Effector CD8-positive, alpha-beta T cell (primary cell): ENCODE measurements around the gene ZDHHC24.

ENCODE experiments used
- DNase-seq: peaks from one replicate; lab custom pipeline; 2025; lab: John Stamatoyannopoulos, UW

The ZDHHC24 gene

GRCh38 chr11:66494935-66495334 is 50.9 kb downstream of the ZDHHC24 start:
- DNase-seq, result no peak

DNA sequence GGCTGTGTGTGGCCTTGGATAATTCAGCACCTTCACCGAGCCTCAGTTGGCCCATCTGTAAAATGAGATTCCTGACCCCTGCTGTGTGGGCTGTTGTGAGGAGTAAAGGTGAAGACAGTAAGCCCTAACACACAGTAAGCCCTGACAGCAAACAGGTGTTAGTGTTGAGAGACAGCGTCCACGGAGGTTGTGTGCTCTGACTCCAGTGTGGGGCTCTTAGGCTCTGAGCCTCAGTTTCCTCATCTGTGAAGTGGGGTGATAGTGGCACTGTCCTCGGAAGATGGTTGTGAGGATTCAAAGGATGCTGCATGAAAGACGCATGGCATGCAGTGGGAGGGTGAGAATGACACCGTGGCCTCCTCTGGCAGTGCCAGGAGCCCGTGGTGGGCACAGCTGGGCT is 51.4 kb downstream of the ZDHHC24 start:
- DNase-seq, result no peak

GRCh38 chr11:66493130-66493529 is 52.7 kb downstream of the ZDHHC24 start:
- DNase-seq, result no peak

- no peak for DNase-seq
Observed at GRCh38 chr11:66492161-66492865, 53.5 kb downstream of the ZDHHC24 start.

- DNase-seq, result no peak
Observed at GRCh38 chr11:66491315-66491935, 54.4 kb downstream of the ZDHHC24 start.

DNA sequence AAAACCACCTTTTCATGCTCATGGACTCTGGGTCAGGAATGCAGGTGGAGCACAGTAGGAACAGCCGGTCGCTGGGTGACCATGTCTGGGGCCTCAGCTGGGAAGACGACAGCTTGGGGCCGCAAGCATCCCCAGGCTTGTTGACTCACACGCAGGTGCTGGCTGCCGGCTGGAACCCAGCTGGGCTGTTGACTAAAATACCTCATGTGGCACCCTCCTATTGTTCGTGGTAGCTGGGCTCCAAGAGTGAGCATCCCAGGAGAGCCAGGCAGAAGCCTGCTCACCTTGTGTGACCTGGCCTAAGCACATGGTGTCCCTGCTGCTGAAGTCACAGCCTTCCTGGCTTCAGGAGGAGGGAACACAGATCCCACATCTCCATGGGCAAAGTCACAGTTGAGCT is 56.2 kb downstream of the ZDHHC24 start:
- DNase-seq, result no peak

- DNase-seq, result no peak
Observed at GRCh38 chr11:66488957-66489356, 56.9 kb downstream of the ZDHHC24 start.

GRCh38 chr11:66484806-66485380 is 61.0 kb downstream of the ZDHHC24 start:
- DNase-seq, result no peak

DNA sequence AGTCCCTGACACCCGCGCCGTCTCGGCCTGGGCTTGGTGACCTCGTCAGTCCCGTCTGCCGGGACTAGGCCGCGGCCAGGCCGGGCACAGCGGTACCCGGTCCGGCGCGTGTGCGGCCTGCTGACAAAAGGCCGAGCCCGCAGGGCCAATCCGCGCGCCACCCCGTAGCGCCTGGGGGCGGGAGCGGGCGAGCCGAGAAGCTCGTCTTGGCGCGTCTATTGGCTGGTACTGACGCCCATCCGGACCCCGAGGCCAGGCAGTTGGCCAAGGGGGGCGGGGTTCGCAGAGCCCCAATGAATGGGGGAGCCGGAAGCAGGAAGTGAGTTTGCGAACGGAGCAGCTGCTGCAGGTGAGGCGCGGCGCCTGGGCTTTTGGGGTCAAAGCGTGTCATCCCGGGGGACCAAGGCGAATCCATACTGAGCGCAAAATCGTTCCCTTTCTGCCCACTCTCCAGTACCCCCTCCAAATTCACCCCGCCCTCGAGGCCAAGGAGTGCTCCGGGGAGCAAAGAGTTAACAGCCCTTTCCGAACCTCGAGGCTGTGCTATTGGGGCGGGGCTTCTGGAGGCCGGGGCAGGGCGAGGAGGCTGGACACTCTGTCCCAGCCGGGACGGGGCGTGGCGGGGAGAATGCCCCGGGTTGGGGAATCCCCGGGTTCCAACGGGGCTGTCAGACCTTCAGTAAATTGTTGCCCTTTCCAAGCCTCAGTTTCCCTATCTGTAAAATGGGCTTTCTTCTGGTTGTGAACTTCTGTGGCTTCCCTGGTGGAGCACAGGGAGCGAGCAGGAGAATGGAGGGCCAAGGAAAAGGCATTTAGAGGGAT is 65.5 kb downstream of the ZDHHC24 start, which contains the start of gene DPP3:
Gene DPP3 (plus strand): TSS at position 318 of the 822 bp plus-strand sequence. CDS start 1,767 bp downstream, outside the sequence.
- DNase-seq, result peak; percentile 91

- no peak for DNase-seq
Observed at GRCh38 chr11:66479394-66480116, 66.3 kb downstream of the ZDHHC24 start.

DNA sequence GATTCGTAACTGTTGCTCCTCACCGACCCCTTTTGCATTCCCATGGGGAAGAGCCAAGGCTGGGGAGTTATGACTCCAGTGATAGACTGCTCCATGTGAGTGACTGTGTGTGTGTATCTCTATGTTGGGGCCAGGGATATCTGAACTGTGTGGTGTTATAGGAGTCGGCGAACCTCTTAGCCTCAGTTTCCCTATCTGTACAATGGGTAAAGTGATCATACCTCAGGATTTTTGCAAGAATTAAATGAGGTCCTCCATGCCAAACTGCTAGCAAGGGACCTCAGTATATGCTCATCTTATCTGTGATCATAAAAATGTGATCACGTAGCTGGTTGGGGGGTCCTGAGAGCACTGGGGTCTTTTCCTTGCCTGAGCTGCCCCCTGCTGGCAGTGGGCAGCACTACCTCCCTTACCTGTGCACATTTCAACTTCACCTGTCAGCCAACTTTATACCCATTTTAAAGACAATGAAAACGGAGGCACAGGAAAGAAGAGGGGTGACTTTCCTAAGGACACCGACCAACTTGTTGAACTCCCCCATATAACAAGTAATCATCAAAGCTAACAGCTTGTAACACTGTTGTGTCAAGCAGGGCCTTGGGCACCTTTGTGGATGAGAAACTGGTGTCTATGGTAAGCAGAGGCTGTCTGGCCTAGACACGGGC is 67.0 kb downstream of the ZDHHC24 start:
- peak; percentile 16 for DNase-seq

DNA sequence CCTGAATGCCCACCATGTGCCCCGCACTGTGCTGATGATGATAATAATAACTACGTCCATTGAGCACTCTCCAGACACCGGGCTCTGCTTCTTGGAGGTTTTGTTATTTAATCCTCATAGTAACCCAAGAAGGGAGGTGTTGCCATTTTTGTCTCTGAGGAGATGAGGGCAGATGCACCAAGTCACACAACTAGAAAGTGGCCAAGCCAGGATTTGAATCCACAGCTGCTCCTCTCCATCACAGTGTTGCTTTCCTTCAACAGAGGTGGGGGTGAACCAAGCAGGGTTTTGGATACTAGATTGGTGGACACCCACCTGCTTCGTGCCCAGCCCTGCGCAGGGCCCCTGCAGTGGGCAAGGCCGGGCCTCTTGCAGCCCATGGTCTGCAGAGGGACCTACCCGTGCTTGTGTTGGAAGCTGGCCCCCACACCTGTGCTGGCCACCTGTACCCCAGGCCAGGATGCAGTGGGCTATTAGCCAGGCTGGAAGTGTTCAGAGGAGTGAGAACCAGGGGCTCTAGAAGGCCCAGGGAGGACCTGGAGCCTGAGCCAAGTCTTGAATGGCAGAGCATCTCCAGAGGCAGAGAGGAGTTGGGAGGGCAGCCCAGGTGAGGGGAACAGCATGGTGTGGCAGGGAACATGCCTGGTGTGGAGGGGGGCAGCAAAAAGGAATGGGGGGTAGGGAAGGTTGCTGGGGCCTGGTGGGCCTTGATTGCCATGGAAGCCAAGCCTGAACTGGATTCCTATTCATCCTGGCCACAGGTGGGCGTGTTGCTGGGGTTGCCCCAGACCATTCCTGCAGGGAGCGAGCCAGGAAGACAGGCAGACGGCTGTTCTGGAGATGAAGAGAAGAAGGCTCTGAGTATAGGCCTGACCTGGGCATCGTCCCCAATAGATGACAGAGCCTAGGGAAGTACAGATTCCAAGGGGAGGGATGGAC is 68.3 kb downstream of the ZDHHC24 start:
- no peak for DNase-seq

- DNase-seq, result no peak
Observed at GRCh38 chr11:66476841-66477251, 69.0 kb downstream of the ZDHHC24 start.

DNA sequence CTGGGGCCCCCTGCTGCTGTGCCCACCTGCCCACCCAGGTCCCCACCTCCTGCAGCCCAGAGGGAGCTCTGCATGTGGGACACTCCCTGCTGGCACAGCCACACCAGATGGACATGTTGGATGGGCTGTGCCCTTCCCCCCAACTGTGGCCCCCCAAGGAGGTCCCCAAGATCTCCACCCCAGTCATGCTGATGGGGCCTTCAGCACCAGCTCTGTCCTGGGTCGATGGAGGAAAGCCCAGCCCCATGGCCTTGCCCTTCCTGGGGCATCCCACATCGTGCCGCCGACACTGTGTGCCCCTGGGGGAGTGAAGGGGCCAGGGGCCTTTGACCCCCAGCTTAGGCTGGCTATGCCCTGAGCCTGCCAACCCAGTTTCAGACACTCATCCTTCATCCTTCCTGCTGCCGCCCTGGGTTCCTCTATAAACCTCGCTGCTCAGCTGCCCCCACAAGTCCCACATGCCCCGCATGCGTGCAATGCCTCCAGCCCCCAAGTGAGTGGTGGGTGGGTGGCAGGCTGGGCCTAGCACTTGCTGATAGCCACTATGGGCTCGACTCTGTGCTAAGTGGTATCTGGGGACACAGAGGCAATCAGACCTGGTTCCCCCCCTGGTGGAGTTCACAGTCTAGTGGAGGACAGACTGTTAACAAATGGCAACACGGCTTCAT is 69.5 kb downstream of the ZDHHC24 start:
- DNase-seq, result no peak

DNA sequence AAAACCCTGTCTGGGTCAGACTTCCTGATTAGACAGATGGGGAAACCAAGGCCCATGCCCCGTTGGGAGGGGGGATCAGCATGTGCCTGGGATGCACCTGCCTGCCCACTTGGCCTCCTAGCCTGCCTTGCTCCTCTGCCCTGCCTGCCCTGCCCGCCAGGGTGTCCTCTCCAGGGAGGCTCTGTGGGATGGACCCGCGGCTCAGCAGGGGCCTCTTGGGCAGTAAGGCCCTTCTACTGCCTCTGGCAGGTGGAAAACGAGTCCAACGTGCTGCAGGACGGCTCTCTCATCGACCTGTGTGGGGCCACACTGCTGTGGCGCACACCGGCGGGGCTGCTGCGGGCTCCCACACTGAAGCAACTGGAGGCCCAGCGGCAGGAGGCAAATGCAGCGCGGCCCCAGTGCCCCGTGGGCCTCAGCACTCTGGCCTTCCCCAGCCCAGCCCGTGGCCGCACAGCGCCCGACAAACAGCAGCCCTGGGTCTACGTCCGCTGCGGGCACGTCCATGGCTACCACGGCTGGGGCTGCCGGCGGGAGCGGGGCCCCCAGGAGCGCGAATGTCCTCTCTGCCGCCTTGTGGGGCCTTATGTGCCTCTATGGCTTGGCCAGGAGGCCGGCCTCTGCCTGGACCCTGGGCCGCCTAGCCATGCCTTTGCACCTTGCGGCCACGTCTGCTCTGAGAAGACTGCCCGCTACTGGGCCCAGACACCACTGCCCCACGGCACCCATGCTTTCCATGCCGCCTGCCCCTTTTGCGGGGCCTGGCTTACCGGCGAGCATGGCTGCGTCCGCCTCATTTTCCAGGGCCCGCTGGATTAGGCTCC is 70.3 kb downstream of the ZDHHC24 start:
- DNase-seq, result no peak

DNA sequence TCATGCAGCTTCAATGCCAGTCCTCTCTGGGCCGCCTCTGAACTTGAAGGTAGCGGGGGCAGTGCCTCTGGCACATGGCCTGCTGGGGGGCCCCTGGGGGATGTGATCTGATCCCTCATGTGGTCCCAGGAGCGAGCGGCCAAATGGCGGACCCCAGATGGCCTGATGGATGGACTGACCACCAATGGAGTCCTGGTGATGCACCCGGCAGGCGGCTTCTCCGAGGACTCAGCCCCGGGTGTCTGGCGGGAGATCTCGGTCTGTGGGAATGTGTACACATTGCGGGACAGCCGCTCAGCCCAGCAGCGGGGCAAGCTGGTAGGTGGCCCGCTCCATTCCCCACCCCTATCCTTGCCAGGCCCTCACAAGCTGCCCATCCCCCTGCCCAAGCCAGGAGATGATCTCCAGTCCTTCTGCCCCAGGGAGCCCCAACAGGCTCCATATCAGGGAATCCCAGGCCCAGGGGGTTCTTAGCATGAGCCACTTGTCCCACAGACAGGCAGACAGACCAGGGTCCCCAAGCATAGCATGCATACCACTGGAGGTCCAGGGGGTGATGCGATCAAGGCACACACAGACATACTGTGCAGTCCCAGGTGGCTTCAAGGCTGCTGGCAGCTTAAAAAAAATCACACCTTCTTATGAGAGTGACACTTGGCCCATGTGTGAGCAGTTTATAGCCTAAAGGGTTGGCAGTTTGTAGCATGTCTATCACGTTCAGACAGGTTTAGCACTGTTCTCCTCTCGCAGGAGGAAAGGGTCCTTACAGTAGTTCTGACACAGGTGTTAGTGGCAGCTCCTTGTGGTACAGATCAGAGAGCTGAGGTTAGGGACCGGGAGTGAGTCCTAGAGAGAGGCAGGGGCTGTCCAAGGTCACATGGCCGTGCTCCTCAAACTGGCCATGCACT is 72.0 kb downstream of the ZDHHC24 start:
- no peak for DNase-seq

DNA sequence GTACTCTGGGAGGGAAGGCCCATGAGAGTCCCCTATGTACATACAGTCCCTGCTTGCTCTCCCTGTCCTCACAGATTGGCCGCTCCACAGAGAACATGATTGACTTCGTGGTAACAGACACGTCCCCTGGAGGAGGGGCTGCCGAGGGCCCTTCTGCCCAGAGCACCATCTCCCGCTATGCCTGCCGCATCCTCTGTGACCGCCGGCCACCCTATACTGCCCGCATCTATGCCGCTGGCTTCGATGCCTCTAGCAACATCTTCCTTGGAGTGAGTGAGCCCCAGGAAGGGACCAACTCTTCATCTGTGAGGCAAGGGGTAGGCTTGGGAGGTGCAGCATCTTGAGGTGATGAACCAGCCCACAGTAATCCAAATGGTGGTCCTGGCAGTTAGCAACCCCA is 72.7 kb downstream of the ZDHHC24 start:
- no peak for DNase-seq
